Breast epithelium (tissue), 3 donors: Measurements from ENCODE around the gene SIRPA.

Source experiments
- CTCF ChIP-seq, 3 donors: fragments of 450-650 bp; IDR thresholded peaks; one replicate each; pipeline ENCODE4 v1.5.1; 2016 to 2017; ENCODE audit warnings: antibody characterized with exemption in 3 of 3, mild to moderate bottlenecking in 3 of 3, moderate library complexity in 3 of 3
- POLR2AphosphoS5 ChIP-seq, 3 donors: sonication (generic); formaldehyde crosslinking; IDR thresholded peaks; one replicate each; pipeline ENCODE4 v1.6.1; 2017; ENCODE audit warnings: antibody characterized with exemption in 3 of 3

DNA sequence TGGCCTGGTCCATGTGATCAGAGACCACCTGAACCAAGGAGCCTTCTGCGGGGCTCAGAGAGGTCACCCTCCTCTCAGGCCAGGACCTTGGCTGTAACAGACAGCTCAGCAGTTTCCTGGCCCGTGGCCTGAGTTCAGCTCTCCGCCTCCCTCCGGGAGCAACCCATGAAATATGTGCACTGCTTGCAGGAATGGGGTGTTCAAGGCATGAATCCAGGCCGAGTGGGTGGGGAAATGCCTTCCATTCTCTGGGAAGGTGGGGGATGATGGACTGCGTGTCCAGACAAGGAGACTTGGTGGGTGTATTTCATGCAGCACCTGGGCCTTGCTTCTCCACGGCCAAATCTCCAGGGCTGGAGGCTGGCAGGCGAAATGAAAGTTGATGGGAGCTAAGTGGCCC is 46.0 kb downstream of the SIRPA start:
- peak in 1 of 3 donors; percentile 54 for TF ChIP-seq POLR2AphosphoS5 (IDR thresholded peaks at IDR 0.05)
- no peak for TF ChIP-seq CTCF (IDR thresholded peaks at IDR 0.05)
